HepG2 (cell line): Measurements from ENCODE around the gene RPS6KA2. TPM values are rescaled to one million over a fixed set of nuclear protein-coding genes. Genes with fewer than 3 reads are reported as not detected.

ENCODE experiments used
- ATAC-seq: fragments of 200-7000 bp; cut with Tn5 transposase; 3 replicates; pipeline ENCODE4 v1.9.1; 2020; ENCODE audit warnings: mild to moderate bottlenecking, moderate library complexity
- BruUV-seq: library from RNA; stranded (reverse); fragments of 400-500 nt; replicated peaks from 2 replicates; lab custom pipeline; 2021; lab: Mats Ljungman, UMichigan
- CTCF ChIA-PET: fragments of 300-600 bp; formaldehyde crosslinking; extraction: SDS; loops from one replicate; lab custom pipeline; 2021; ENCODE audit warnings: low total read pairs, inconsistent platforms, low intra/inter-chr PET ratio; lab: Yijun Ruan, JAX
- POLR2A ChIA-PET: fragments of 350-600 bp; sonication (Branson Sonifier 250); formaldehyde crosslinking; loops from one replicate; lab custom pipeline; 2020; ENCODE audit warnings: antibody characterized with exemption, inconsistent platforms; lab: Yijun Ruan, JAX
- DNase-seq: peaks from one replicate; pipeline ENCODE4 v3.0.0-alpha.2; 2015; ENCODE audit warnings: low spot score
- FAIRE-seq: peaks from 3 replicates; lab custom pipeline; 2011; peaks lifted over from hg19 to GRCh38; lab: Jason Lieb, UNC
- H2AFZ ChIP-seq: one replicate; pipeline ENCODE4 v1.6.1; 2011; ENCODE audit warnings: low read length, inconsistent platforms
- H3K27ac ChIP-seq: fragments of 300-600 bp; 3 replicates; pipeline ENCODE4 v1.8.0; 2011; ENCODE audit warnings: mixed run types, mild to moderate bottlenecking, mixed read lengths, low read length, inconsistent platforms; ENCODE audit not compliant: insufficient read depth; ENCODE audit errors: extremely low read length
- H3K27me3 ChIP-seq, 2 experiments: fragments of 200-600 bp in 1 of 2; 2 replicates in 1 of 2; 3 replicates in 1 of 2; pipeline versions ENCODE4 v1.6.0 to v1.8.0; 2011; ENCODE audit warnings: low read length in 2 of 2, mild to moderate bottlenecking in 2 of 2, moderate library complexity in 2 of 2, inconsistent platforms in 1 of 2; ENCODE audit not compliant: insufficient read depth in 2 of 2, control insufficient read depth in 1 of 2
- H3K36me3 ChIP-seq, 2 experiments: fragments of 200-600 bp in 1 of 2; replicated peaks in 1 of 2; 2 replicates in 1 of 2; 3 replicates in 1 of 2; pipeline versions ENCODE4 v1.5.1 to v1.8.0; 2011; ENCODE audit warnings: low read length in 2 of 2, inconsistent platforms in 1 of 2; ENCODE audit not compliant: insufficient read depth in 2 of 2, control insufficient read depth in 1 of 2
- H3K4me1 ChIP-seq: 2 replicates; pipeline ENCODE4 v1.5.1; 2012; ENCODE audit warnings: low read length, inconsistent platforms; ENCODE audit not compliant: insufficient read depth
- H3K4me2 ChIP-seq: 2 replicates; pipeline ENCODE4 v1.6.0; 2011; ENCODE audit warnings: low read depth, low read length, inconsistent platforms
- H3K4me3 ChIP-seq, 3 experiments: fragments of 200-600 bp in 1 of 3; sonication (generic), shearing (Covaris generic) in 1 of 3; replicated peaks in 1 of 3; 2 replicates each; pipeline ENCODE4 v1.5.1; 2011 to 2016; ENCODE audit warnings: low read length in 3 of 3, inconsistent platforms in 2 of 3, low read depth in 2 of 3, mild to moderate bottlenecking in 2 of 3, control low read depth in 1 of 3, mixed read lengths in 1 of 3; ENCODE audit not compliant: insufficient read depth in 1 of 3
- H3K79me2 ChIP-seq: one replicate; pipeline ENCODE4 v1.6.1; 2011; ENCODE audit warnings: low read length, inconsistent platforms; ENCODE audit not compliant: insufficient read depth
- H3K9ac ChIP-seq: 2 replicates; pipeline ENCODE4 v1.6.0; 2011; ENCODE audit warnings: mild to moderate bottlenecking, low read depth, low read length, inconsistent platforms; ENCODE audit not compliant: insufficient read depth
- H3K9me3 ChIP-seq: 2 replicates; pipeline ENCODE4 v1.5.1; 2012; ENCODE audit warnings: mild to moderate bottlenecking, low read length
- H4K20me1 ChIP-seq: 2 replicates; pipeline ENCODE4 v1.6.0; 2011; ENCODE audit warnings: inconsistent platforms, mild to moderate bottlenecking, low read length, moderate library complexity; ENCODE audit not compliant: insufficient read depth
- HCFC1 ChIP-seq: fragments of 150-350 bp; IDR thresholded peaks from 2 replicates; pipeline ENCODE4 v1.6.1; 2014; ENCODE audit warnings: low read depth, low read length
- MTA1 ChIP-seq: sonication (generic); formaldehyde crosslinking; IDR thresholded peaks from 2 replicates; pipeline ENCODE4 v1.4.0; 2020; ENCODE audit warnings: missing genetic modification reagents, mild to moderate bottlenecking, borderline replicate concordance
- NBN ChIP-seq: fragments of 450-650 bp; conservative IDR thresholded peaks from 2 replicates; pipeline ENCODE4 v1.6.1; 2017
- RAD21 ChIP-seq: fragments of 450-650 bp; formaldehyde crosslinking; IDR thresholded peaks from 2 replicates; pipeline ENCODE4 v1.5.0; 2020; ENCODE audit warnings: mild to moderate bottlenecking
- ZNF367 ChIP-seq: sonication (generic); formaldehyde crosslinking; IDR thresholded peaks from 2 replicates; pipeline ENCODE4 v1.4.0; 2020; ENCODE audit warnings: missing genetic modification reagents, borderline replicate concordance
- WGBS: methylation state at CpG from one replicate; pipeline ENCODE4 v1.1.6; 2017; ENCODE audit warnings: low lambda C conversion rate; 5-methylcytosine and 5-hydroxymethylcytosine counted together
- in situ Hi-C: cut with HindIII; loops from 2 replicates; pipeline ENCODE4 v1.10.0; 2017; ENCODE audit warnings: low pct_unique_long_range_greater_than_20kb; ENCODE audit not compliant: extremely low pct_ligation_motif_present
- intact Hi-C: fragments of 100-400 bp; cut with micrococcal nuclease; formaldehyde crosslinking; loops from one replicate; pipeline ENCODE4 v1.10.0; 2022; ENCODE audit not compliant: unreplicated experiment
- polyA plus RNA-seq, 8 experiments: library from polyadenylated mRNA; depleted of rRNA in 3 of 8; stranded (reverse) in 7 of 8; unstranded in 1 of 8; fragments of >200 nt; fragmentation: Illumina TruSeq in 4 of 8; extraction: Trizol in 4 of 8; gene quantifications; 2 replicates each; pipeline versions ENCODE4 v1.2.1 to v1.2.3, GENCODE V29; 2011 to 2016; ENCODE audit warnings: low read depth in 4 of 8, missing spikeins in 1 of 8, mixed read lengths in 1 of 8; ENCODE audit not compliant: insufficient read depth in 1 of 8
- total RNA-seq, 5 experiments: library from RNA; depleted of rRNA; stranded (reverse); fragments of >200 nt; fragmentation: Illumina TruSeq; extraction: Trizol; gene quantifications; 2 replicates each; pipeline ENCODE4 v1.2.3, GENCODE V29; 2016; ENCODE audit warnings: low read depth in 1 of 5
- TF ChIP-seq, protein P1 (sequence below): sonication (generic); formaldehyde crosslinking; IDR thresholded peaks from 2 replicates; pipeline ENCODE4 v1.4.0; 2020; ENCODE audit warnings: low read depth, mild to moderate bottlenecking, missing genetic modification reagents
- TF ChIP-seq, protein P2 (sequence below): sonication (generic); formaldehyde crosslinking; IDR thresholded peaks from 2 replicates; pipeline ENCODE4 v1.4.0; 2020; ENCODE audit warnings: mild to moderate bottlenecking, missing genetic modification reagents

RPS6KA2 gene
- total and polyA plus RNA-seq, 2 of the 13 experiments (the other 11 are each of a cell fraction or from before 2014, with no cell fraction given), result 0.22 to 0.38 TPM

DNA sequence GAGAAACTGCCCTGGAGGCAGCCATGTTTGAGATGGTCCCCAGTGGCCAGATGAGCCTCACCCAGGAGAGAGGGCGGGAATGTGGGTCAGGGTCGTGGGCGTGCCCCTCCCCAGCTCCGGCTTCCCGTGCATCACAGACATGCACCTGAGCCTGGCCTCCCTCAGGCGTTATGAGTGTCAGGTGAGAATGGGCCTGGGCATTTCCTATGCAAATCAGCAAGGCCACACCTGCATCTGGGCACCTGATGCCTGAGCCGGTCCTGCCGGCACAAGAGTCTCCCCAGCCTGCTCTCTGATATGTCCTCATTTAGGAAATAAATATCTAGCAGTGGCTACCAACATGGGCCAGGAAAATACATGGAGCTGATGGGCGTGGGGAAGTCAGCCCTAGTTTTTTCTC, 123.0 kb downstream of the RPS6KA2 start:
- no peak overlapping the region for H2AFZ ChIP-seq
- in situ Hi-C loops (no loop called here), intact Hi-C loops (no loop called here)
- peaks cover 19 to 95% of the 10 kb centered on the region in 2 experiments for H3K27me3 ChIP-seq
- no peaks in the 10 kb centered on the region for H3K9me3 ChIP-seq
- peaks cover 4% of the 10 kb centered on the region; the same call in 1 of the 2 replicates for H4K20me1 ChIP-seq
- H3K4me2 ChIP-seq, result no peak overlapping the region
- ChIA-PET POLR2A (no interaction called here), CTCF (no interaction called here)
- no peaks in the 10 kb centered on the region for H3K79me2 ChIP-seq
- no peak overlapping the region for H3K4me3 ChIP-seq
- no peak overlapping the region for H3K27ac ChIP-seq
- no peaks in the 10 kb centered on the region for H3K4me1 ChIP-seq
- ATAC-seq, result no peak
- DNase-seq, result no peak
- FAIRE-seq, result no peak
- WGBS, result 10% methylated on average over 8 of the region's 9 CpGs
- no peak for TF ChIP-seq MTA1 (CRISPR knock-in tag)
- no peak for TF ChIP-seq ZNF367 (CRISPR knock-in tag)
- TF ChIP-seq, protein P1, sequence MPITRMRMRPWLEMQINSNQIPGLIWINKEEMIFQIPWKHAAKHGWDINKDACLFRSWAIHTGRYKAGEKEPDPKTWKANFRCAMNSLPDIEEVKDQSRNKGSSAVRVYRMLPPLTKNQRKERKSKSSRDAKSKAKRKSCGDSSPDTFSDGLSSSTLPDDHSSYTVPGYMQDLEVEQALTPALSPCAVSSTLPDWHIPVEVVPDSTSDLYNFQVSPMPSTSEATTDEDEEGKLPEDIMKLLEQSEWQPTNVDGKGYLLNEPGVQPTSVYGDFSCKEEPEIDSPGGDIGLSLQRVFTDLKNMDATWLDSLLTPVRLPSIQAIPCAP (CRISPR knock-in tag), result no peak
- TF ChIP-seq RAD21 (CRISPR knock-in tag), result no peak
- TF ChIP-seq, protein P2, sequence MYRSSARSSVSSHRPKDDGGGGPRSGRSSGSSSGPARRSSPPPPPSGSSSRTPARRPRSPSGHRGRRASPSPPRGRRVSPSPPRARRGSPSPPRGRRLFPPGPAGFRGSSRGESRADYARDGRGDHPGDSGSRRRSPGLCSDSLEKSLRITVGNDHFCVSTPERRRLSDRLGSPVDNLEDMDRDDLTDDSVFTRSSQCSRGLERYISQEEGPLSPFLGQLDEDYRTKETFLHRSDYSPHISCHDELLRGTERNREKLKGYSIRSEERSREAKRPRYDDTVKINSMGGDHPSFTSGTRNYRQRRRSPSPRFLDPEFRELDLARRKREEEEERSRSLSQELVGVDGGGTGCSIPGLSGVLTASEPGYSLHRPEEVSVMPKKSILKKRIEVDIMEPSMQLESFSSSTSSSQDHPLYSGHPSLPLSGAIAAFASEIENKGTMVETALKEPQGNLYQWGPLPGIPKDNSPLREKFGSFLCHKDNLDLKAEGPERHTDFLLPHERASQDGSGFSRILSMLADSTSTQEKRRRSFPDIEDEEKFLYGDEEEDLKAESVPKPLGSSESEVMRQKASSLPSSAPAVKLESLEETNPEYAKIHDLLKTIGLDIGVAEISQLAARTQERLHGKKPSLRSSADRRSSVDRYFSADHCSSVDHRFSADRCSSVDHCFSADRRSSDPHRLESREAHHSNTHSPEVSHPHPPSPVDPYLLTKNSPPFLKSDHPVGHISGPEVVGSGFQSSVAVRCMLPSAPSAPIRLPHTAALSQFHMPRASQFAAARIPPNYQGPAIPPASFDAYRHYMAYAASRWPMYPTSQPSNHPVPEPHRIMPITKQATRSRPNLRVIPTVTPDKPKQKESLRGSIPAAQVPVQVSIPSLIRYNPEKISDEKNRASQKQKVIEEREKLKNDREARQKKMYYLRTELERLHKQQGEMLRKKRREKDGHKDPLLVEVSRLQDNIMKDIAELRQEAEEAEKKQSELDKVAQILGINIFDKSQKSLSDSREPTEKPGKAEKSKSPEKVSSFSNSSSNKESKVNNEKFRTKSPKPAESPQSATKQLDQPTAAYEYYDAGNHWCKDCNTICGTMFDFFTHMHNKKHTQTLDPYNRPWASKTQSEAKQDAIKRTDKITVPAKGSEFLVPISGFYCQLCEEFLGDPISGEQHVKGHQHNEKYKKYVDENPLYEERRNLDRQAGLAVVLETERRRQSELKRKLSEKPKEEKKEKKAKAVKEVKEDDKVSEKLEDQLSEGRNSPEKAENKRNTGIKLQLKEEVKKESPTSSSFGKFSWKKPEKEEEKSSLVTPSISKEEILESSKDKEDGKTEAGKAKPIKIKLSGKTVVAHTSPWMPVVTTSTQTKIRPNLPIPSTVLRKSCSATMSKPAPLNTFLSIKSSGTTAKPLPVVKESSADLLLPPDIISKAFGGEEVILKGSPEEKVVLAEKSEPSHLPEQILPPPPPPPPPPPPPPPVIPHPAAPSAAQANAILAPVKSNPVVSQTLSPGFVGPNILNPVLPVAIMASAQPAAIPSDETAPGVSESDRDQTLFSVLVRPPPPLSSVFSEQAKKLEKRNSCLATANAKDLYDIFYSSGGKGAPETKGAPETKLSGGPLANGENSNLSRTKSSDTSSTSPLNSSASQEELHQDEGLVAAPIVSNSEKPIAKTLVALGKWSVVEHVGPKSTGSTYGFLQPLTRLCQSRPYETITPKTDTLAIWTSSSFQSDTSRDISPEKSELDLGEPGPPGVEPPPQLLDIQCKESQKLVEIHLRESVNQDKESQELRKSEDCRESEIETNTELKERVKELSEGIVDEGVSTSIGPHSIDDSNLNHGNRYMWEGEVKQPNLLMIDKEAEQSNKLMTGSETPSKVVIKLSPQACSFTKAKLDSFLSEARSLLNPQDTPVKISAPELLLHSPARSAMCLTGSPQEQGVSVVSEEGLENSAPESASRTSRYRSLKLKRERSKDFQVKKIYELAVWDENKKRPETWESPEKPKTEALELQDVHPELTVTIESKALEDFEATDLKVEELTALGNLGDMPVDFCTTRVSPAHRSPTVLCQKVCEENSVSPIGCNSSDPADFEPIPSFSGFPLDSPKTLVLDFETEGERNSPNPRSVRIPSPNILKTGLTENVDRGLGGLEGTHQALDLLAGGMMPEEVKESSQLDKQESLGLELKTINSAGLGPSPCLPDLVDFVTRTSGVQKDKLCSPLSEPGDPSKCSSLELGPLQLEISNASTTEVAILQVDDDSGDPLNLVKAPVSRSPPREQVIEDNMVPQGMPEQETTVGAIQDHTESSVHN (CRISPR knock-in tag), result no peak
- TF ChIP-seq NBN, result no peak
- no peak for TF ChIP-seq HCFC1
- TF ChIP-seq, all 625 proteins: peak for 0
- BruUV-seq, result no TSS peak
- Histone ChIP-seq H3K9ac (no peak overlapping the region), H3K36me3 (no peaks in the 10 kb centered on the region)
